Measurements from ENCODE around the gene VEPH1.

- no peak for TF ChIP-seq AFF1 (IDR thresholded peaks at IDR 0.05; ENCODE audit: low read depth in 1 of 2, partially characterized antibody in 2 of 2)
- no peak for TF ChIP-seq FOXP4 (CRISPR knock-in tag; IDR thresholded peaks at IDR 0.05; ENCODE audit: borderline replicate concordance)
- no peak for TF ChIP-seq NR0B1 (IDR thresholded peaks at IDR 0.05; ENCODE audit: partially characterized antibody)
- no peak for TF ChIP-seq ATF3 (IDR thresholded peaks at IDR 0.05)
- no peak for TF ChIP-seq ATF3 (CRISPR knock-in tag; conservative IDR thresholded peaks at IDR 0.05)
- no peak for TF ChIP-seq ZNF766 (CRISPR knock-in tag; conservative IDR thresholded peaks at IDR 0.05)
- TF ChIP-seq HMGXB4 (CRISPR knock-in tag; IDR thresholded peaks at IDR 0.05): no peak
- no peak for TF ChIP-seq ZBTB33 (CRISPR knock-in tag; IDR thresholded peaks at IDR 0.05)
- no peak for TF ChIP-seq SMC3 (conservative IDR thresholded peaks at IDR 0.05; ENCODE audit: insufficient read depth, low read depth, low read length)
- no peak for TF ChIP-seq U2AF2 (optimal IDR thresholded peaks at IDR 0.05; ENCODE audit: low read depth, low read length)
These were observed 192.7 kb downstream of the VEPH1 start for GRCh38 chr3:157310329-157311052.
